Measurements from ENCODE around the gene PLD4.

PLD4 gene

DNA sequence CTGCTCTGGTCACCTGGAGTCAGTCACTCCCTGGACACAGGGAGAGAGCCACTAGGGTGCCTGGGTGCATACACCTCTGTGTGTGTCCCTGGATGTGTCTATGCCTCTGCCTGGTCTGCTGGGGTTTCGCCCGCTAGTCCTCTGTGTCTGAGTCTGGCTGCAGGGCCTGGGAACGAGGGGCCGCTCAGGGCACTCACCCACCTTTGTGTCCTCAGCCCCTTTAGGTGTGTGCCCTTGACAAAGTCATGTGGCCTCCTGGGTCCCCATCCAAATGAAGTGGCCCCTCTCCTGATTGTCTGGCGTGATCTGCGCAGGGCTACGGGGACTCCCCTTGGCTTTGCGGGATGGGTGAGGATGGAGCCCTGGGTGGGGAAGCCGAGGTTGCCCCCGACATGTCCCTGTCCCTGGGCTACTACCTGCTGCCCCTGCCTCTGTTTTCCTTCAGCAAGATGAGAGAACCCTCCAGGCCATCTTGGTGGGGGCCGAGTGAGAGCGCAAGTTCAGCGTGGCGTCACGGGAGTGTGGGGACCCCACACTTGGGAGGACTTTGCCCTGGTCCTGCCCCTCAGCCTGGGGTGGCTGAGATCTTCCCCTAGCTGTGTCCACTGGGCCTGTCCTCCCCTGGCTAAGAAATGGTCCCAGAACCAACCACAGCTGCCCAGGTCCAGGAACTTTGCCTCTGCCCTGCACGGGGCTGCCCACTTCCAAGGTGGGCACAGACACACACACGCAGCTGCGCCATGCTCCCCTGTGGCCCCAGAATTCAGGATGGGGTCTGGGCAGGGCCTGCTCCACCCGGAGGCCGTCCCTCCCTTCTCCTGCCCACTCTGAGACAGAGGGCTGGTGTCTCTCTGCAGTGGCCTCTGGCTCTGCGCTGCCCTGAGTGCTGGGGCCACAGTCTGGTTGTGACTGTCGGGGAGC is 56.2 kb downstream of the PLD4 start:
- DNase-seq = no peak
- peaks cover 23% of the 10 kb centered on the region for H3K27me3 Mint-ChIP-seq
- no peak overlapping the region for H3K4me3 Mint-ChIP-seq
- H3K36me3 Mint-ChIP-seq (ENCODE audit: low read depth) = no peaks in the 10 kb centered on the region
- H3K27ac Mint-ChIP-seq = no peak overlapping the region
- peaks cover 8% of the 10 kb centered on the region for H3K4me1 Mint-ChIP-seq
- ATAC-seq = no peak
- no peaks in the 10 kb centered on the region for H3K9me3 Mint-ChIP-seq

- Mint-ChIP-seq H3K36me3 (ENCODE audit: low read depth) (no peaks in the 10 kb centered on the region), H3K27ac (no peak overlapping the region), H3K27me3 (peaks cover 17% of the 10 kb centered on the region), H3K4me3 (no peak overlapping the region), H3K9me3 (no peaks in the 10 kb centered on the region), H3K4me1 (peaks cover 5% of the 10 kb centered on the region)
- no peak for DNase-seq
- ATAC-seq = no peak
Measured at GRCh38 chr14:104981699-104982541, 57.2 kb downstream of the PLD4 start.

DNA sequence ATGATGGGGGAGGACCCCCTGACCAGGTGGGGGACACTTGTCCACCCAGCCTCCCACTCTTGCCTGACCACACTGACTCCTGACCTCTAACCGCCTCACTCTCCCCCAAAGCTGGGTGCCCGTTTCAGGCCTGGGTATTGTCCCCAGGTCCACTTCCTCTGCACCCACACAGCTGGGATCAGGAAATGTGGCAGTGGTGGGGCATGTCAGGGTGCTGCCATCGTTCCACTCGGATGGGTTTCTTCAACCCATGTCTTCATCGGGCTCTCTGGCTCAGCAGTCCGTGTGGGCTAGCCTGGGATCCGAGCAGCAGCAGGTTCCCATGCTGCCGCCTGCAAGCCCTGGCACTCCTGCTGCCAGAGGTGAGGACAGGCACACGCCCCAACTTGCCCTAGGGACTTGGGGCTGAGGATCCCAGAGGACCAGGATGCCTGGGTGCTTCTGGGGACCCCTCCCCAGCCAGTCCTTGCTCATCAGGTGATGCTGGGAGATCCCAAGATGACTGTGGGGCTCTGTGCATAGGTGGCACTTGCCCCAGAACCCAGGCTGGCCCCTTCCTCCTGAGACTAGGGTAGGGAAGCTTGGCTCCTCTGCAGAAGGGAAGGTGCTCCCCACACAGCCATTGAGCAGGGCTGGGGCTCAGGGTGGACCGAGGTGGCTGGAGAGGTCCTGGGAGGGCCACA is 58.0 kb downstream of the PLD4 start:
- H3K27ac Mint-ChIP-seq = no peak overlapping the region
- H3K9me3 Mint-ChIP-seq = no peaks in the 10 kb centered on the region
- H3K27me3 Mint-ChIP-seq = peaks cover 13% of the 10 kb centered on the region
- DNase-seq = no peak
- no peak overlapping the region for H3K4me3 Mint-ChIP-seq
- no peak for ATAC-seq
- peaks cover 4% of the 10 kb centered on the region for H3K4me1 Mint-ChIP-seq
- no peaks in the 10 kb centered on the region for H3K36me3 Mint-ChIP-seq (ENCODE audit: low read depth)

Data from activated naive CD8-positive, alpha-beta T cell treated with anti-CD3 and anti-CD28 coated beads, Interleukin-2, amount 50 U/mL, for 24 hours (primary cell).